HG03432 (cell line): ENCODE measurements around the gene PHEX.
A peak's percentile ranks its signal among the peaks of the same experiment; 100 is the strongest.

Experiments used
- ATAC-seq: cut with Tn5 transposase; IDR thresholded peaks from one replicate; pipeline ENCODE4 v1.9.1; 2021; ENCODE audit warnings: mild to moderate bottlenecking, moderate library complexity; ENCODE audit not compliant: unreplicated experiment

Gene PHEX

GRCh38 chrX:22039541-22039940 is 7.4 kb downstream of the PHEX start:
- ATAC-seq = no peak

GRCh38 chrX:22040184-22040583 is 8.1 kb downstream of the PHEX start:
- no peak for ATAC-seq

DNA sequence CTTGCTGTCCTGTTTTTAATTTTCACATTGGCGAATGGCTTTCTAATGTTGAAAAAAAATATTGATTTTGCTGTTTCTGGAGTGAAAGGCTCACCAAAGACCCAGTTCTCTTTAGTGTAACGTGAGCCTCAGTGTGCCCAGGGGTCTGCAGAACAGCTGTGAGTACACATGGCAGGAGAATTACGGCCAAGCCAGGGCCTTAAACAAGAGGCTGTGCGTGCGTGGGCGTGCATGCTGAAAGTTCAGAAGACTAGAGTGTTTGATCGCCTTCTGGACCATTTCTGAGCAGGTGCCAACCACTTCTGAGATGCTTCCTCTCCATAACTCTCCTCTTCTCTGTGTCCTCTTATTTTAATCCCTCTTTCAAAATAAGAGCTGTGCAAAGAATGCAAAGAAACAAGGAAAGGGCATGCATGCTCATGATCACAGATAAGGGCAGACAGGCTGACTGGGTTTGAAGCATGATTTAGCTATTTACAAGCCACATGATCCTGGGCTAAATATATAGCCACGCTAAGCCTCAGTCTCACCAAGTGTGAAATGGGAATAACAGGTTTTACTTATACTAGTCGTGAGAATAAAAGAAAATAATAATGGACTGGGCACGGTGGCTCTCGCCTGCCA is 9.9 kb downstream of the PHEX start:
- no peak for ATAC-seq

DNA sequence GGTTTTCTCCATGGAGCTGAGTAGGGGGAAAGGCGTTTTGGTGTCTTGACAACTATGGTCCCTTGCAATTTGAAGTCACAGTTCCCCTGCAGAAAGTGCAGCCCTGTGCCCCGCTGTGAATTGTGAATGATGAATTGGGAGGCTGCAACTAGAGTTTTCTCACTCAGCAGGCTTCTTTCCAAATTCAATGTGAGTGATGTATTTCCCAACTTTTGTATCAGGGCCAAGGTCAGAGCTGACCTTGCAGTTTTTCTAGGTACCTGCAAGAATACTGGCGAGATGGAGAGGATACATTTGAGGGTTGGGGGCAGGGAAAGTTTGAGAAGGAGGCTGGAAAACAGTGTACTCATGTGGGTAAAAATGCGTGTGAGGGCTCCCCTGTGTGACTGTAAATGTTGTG is 11.7 kb downstream of the PHEX start:
- ATAC-seq = no peak

- ATAC-seq = no peak
These were observed 15.3 kb downstream of the PHEX start for GRCh38 chrX:22047468-22047867.

DNA sequence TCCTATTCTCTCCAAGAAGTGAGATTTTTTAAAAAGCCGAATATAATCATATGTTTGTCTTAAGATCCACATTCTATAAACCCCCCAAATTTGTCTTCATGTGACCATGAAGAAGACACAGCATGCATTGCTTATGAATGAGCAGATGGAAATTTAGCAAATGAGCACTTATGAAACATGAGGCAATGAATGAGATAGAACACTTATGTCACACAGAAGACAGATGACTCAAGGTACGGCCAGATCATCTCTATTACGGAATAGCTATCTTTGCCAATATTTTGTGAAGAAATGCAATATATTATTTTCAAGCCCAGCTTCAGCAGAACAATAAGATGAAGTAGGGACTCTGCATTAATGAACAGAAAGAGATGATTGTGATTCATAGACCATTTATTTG is 21.4 kb downstream of the PHEX start:
- no peak for ATAC-seq

GRCh38 chrX:22056235-22056634 is 24.1 kb downstream of the PHEX start:
- no peak for ATAC-seq

DNA sequence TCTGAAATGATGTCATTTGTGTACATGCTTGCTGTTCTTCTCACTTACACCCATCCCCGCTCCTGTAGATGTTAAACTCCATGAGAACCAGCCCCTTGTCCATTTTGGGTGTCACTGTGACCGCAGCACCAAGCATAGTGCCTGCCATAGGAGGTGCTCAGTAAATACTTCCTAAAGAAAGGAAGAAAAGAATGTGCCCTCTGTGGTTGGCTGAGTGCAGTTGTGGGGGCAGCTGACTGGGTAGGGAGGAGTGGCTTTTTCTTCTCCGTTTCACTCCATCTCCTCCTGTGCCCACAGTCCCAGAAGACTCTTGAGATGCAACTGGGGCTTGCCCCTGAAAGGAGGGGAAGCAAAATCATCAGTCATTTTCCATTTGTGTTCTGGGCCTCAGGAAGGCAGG is 25.5 kb downstream of the PHEX start:
- ATAC-seq = peak; percentile 33

DNA sequence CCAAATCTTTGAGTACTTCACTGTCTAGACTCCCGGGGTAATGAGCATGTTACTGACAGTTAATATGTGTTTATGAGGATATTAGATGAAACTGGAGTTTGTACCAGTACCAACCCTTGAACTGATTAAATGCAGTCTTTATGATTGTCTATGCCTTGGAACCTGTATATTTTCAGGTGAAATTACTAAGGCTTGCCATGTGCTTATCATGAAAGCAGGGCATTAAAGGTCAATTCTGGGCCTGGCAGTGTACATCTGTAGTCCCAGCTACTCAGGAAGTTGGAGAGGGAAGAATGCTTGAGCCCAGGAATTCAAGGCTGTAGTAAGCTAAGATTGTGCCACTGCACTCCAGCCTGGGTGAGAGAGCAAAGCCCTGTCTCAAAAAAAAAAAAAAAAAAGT is 27.6 kb downstream of the PHEX start:
- no peak for ATAC-seq

DNA sequence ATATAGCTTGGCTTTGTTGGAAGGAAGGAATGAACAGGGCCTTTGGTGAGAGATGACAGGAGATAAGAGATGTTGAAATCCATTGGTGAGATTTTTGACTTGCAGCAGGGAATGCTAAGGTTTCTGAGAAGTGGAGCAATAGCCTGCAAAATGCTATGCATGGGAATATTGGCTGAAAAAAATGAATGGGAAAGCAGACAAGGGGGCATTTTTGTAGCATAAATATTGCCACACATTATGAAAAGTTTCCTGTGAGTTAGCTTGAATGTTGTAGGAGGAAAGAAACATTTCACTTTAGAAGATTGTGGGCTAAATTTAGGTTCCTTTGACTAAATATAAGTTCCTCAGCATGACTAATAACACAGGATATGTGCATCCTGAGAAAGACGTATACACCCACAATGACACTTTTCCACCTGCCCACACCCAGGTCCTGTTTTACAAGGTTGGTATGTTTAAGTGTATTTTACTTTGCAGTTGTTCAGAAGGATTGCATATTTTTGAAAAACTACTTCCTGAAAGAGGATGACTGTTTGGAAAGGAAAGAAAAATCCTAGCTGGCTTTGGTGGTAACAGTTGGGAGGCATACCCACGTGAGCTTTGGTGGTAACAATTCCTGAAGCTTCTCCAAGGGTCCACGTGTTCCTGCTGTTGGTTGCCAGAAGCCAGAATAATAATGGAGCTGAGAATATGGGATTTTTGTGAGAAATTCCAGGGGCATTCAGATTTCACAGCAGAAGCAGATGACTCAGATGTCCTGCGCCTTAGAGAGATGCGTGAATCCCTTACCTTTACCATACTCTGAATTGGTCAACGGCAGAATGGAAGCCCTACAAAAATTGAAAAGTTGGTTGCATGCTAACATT is 28.5 kb downstream of the PHEX start:
- peak; percentile 73 for ATAC-seq

DNA sequence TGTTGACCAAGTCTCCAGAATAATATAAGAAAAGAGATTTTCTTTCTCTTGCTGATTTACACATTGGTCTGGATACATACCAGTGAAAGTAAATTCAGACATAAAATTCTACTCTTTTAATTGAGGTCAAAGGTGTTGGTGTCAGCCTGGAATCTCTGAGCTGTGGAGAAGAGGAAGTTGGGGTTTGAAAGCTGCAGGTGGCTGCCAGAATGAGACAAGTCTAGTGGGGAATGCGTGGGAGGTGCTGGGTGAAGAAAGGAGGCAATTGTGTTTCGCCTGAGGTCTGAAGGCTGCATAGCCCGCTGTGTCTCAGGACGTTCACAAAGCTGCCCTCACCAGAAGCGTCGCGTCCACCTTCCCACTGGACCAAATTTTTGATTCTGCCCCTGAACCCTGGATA is 31.2 kb downstream of the PHEX start:
- peak; percentile 87 for ATAC-seq

- no peak for ATAC-seq
These were observed 37.5 kb downstream of the PHEX start for GRCh38 chrX:22069586-22069985.

- no peak for ATAC-seq
These were observed 41.8 kb downstream of the PHEX start for GRCh38 chrX:22073928-22074327.

DNA sequence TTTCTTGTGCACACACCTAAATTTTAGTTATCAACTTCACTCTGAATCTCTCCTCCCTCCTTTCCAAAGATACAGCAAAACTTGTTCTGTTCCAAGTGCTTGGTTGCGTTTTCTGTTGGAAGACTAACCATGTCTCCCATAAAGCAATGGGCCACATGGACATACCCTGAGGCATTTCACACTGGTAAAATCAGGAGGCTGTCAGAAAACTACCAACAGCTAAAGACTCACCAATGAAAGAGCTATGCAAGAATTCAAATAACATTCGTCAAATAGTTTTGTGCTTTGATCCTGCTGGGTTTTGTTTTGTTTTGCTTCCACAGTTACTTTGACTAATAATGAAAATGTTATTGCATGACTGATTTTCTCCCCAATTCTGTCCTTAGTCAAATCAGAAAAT is 46.0 kb downstream of the PHEX start:
- ATAC-seq = no peak

DNA sequence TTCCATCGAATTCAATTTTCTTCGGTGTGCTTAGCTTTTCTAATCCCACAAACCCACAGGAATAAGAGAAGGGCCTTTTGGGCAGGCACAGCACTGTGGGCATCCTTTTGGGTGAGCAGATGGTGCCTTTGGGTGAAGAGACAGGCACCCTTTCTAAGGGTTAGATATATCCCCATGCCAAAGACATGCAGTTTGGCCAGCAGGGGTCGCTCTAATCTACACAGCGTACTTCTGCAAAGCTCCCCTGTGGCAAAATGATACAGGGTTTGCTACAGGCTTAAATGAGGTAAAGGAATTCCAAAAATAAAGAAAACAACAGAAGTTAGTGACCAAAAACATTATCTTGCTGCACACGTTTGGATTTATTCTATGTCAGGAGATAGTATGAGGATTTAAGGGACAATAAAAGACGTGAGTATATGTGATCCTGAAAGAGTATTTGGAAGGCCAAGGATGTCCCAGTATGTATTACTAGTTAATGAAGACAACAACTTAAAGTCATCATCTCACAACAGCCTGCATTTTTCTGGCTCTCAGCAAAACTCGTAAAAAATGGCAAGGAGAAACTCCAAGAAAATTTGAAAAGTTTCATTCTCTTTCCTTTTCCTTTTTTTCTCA is 49.5 kb downstream of the PHEX start:
- peak; percentile 77 for ATAC-seq

GRCh38 chrX:22086003-22086402 is 53.9 kb downstream of the PHEX start:
- no peak for ATAC-seq

GRCh38 chrX:22087011-22087557 is 55.0 kb downstream of the PHEX start:
- no peak for ATAC-seq

GRCh38 chrX:22088326-22088725 is 56.2 kb downstream of the PHEX start:
- ATAC-seq = no peak

- no peak for ATAC-seq
These were observed 58.1 kb downstream of the PHEX start for GRCh38 chrX:22090181-22090580.

DNA sequence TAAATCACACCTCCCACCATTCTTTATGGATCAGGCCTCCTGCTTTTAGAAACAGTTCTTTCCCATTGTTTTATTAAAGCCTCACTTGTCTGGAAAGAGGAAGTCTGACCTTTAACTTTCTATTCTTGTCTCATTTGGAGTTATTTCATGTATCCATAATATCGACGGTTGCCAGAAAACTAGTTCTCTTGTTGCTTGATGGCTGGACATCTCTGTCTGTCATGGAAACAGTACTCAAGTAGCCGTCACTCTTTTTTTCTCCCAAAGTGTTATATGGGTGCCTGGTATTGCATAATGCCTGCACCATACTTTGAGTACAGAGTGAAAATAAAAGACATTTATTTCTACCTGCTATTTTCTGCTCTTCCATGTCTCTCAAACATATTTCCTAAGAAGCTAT is 61.4 kb downstream of the PHEX start:
- ATAC-seq = no peak

DNA sequence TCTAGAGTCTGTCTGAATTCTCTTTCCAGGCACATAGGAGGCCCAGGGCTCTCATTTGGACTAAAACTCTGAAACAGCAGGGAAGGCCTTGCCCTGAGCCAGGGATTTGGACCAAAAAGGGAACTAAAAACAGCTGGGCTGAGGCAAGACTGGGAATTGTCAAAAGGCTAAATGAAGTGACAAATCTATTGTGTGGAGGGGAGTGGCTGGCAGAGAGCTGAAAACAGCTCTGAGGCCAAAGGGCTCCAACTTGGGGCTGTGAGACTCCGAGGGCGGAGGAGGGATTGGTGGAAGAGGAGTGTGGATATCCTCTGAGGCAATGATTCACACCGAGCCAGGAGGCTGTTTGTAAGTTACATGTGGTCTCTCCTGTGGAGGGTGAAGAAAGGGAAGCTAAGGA is 63.2 kb downstream of the PHEX start:
- no peak for ATAC-seq

- no peak for ATAC-seq
These were observed 63.7 kb downstream of the PHEX start for GRCh38 chrX:22095856-22096255.
